ENCODE data around the gene TRAPPC14.
A peak's percentile ranks its signal among the peaks of the same experiment; 100 is the strongest.

DNA sequence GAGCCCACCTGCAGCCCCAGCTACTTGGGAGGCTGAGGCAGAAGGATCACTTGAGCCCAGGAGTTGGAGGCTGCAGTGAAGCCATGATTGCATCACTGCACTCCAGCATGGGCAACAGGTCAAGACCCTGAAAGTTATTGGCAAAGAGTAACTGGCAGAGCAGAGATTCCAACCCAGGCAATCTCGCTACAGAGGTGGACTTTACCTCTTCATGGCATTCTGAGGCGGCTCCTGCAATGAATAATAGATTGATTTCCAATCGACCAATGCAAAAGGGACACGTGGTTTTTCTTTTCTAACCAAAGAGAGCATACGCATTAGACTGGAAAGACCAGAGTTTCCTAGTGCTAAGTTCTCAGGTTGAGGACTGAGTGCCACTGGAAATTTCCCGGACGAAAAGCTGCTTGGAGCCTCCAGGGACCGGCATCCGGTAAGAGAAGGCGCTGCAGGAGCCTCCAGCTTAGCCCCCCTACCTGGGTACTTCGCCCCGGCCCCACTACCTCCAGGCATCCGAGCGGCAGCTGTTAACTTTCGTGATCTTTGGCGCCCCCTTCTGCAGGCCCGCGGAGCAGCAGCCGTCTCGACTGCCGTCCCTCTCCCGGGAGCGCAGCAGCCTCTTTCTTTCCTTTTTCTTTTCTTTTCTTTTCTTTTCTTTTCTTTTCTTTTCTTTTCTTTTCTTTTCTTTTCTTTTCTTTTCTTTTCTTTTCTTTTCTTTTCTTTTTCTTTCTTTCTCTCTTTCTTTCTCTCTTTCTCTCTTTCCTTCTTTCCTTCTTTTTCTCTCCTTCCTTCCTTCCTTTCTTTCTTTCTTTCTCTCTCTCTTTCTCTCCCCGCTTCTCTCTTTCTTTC, 27.7 kb downstream of the TRAPPC14 start:
- TF ChIP-seq, protein P1, sequence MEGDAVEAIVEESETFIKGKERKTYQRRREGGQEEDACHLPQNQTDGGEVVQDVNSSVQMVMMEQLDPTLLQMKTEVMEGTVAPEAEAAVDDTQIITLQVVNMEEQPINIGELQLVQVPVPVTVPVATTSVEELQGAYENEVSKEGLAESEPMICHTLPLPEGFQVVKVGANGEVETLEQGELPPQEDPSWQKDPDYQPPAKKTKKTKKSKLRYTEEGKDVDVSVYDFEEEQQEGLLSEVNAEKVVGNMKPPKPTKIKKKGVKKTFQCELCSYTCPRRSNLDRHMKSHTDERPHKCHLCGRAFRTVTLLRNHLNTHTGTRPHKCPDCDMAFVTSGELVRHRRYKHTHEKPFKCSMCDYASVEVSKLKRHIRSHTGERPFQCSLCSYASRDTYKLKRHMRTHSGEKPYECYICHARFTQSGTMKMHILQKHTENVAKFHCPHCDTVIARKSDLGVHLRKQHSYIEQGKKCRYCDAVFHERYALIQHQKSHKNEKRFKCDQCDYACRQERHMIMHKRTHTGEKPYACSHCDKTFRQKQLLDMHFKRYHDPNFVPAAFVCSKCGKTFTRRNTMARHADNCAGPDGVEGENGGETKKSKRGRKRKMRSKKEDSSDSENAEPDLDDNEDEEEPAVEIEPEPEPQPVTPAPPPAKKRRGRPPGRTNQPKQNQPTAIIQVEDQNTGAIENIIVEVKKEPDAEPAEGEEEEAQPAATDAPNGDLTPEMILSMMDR (IDR thresholded peaks at IDR 0.05): peak; percentile 81 to 94 (median 87)
- no peak for TF ChIP-seq POLR2A (IDR thresholded peaks at IDR 0.05)
